ENCODE measurements around the gene FAIM2.

FAIM2 gene

GRCh38 chr12:49892732-49893317 lies 10.9 kb downstream of the FAIM2 start:
- no peak for DNase-seq
- no peaks in the 10 kb centered on the region for H3K9me3 ChIP-seq
- H3K36me3 ChIP-seq, result no peaks in the 10 kb centered on the region
- H3K4me3 ChIP-seq, result no peak overlapping the region
- H3K4me1 ChIP-seq, result peaks cover 0 to 3% (median 0%) of the 10 kb centered on the region in 4 donors
- H3K27me3 ChIP-seq, result peaks cover 0 to 24% of the 10 kb centered on the region in 2 donors
- intact Hi-C loops (cut with DNase I; ENCODE audit: low total_unique reads), result no loop called here
- TF ChIP-seq CTCF (IDR thresholded peaks at IDR 0.05), result no peak
- H3K27ac ChIP-seq, result no peak overlapping the region

- no peak for DNase-seq
- Histone ChIP-seq H3K9me3 (no peaks in the 10 kb centered on the region), H3K4me3 (no peak overlapping the region), H3K27me3 (peaks cover 0 to 27% of the 10 kb centered on the region in 2 donors), H3K36me3 (no peaks in the 10 kb centered on the region), H3K4me1 (peaks cover 0 to 3% (median 0%) of the 10 kb centered on the region in 4 donors), H3K27ac (no peak overlapping the region)
- intact Hi-C loops (cut with DNase I; ENCODE audit: low total_unique reads), result no loop called here
- no peak for TF ChIP-seq CTCF (IDR thresholded peaks at IDR 0.05)
Observed at GRCh38 chr12:49892084-49892731, 11.5 kb downstream of the FAIM2 start.

- no peak overlapping the region for H3K4me3 ChIP-seq
- peaks cover 0 to 3% (median 0%) of the 10 kb centered on the region in 4 donors for H3K4me1 ChIP-seq
- H3K9me3 ChIP-seq, result no peaks in the 10 kb centered on the region
- intact Hi-C loops (cut with DNase I; ENCODE audit: low total_unique reads), result no loop called here
- peaks cover 0 to 26% of the 10 kb centered on the region in 2 donors for H3K27me3 ChIP-seq
- H3K36me3 ChIP-seq, result no peaks in the 10 kb centered on the region
- TF ChIP-seq CTCF (IDR thresholded peaks at IDR 0.05), result no peak
- DNase-seq, result no peak
- H3K27ac ChIP-seq, result no peak overlapping the region
Observed at GRCh38 chr12:49891476-49891875, 12.2 kb downstream of the FAIM2 start.

- no peak for TF ChIP-seq CTCF (IDR thresholded peaks at IDR 0.05)
- DNase-seq, result no peak
- H3K4me1 ChIP-seq, result peaks cover 0 to 3% (median 0%) of the 10 kb centered on the region in 4 donors
- H3K4me3 ChIP-seq, result no peak overlapping the region
- intact Hi-C loops (cut with DNase I; ENCODE audit: low total_unique reads), result no loop called here
- H3K9me3 ChIP-seq, result no peaks in the 10 kb centered on the region
- no peaks in the 10 kb centered on the region for H3K36me3 ChIP-seq
- peaks cover 0 to 28% of the 10 kb centered on the region in 2 donors for H3K27me3 ChIP-seq
- H3K27ac ChIP-seq, result no peak overlapping the region
Observed at GRCh38 chr12:49891012-49891411, 12.7 kb downstream of the FAIM2 start.

GRCh38 chr12:49890096-49890461 lies 13.6 kb downstream of the FAIM2 start:
- Histone ChIP-seq H3K4me3 (no peak overlapping the region), H3K4me1 (peaks cover 0 to under 1% (median 0%) of the 10 kb centered on the region in 4 donors), H3K9me3 (no peaks in the 10 kb centered on the region), H3K36me3 (no peaks in the 10 kb centered on the region), H3K27ac (no peak overlapping the region), H3K27me3 (peaks cover 0 to 37% of the 10 kb centered on the region in 2 donors)
- no peak for DNase-seq
- TF ChIP-seq CTCF (IDR thresholded peaks at IDR 0.05), result no peak
- intact Hi-C loops (cut with DNase I; ENCODE audit: low total_unique reads), result no loop called here

Measured in tibial artery (tissue), 4 donors.